Panc1 (cell line): ENCODE data around the gene ZFHX2. TPM values are rescaled to one million over a fixed set of nuclear protein-coding genes. Genes with fewer than 3 reads are reported as not detected.

ENCODE experiments used
- ATAC-seq: fragments of 200-7000 bp; cut with Tn5 transposase; 2 replicates; pipeline ENCODE4 v1.9.1; 2020; ENCODE audit warnings: mild to moderate bottlenecking, moderate library complexity
- BruUV-seq: library from RNA; stranded (reverse); fragments of 400-500 nt; replicated peaks from 2 replicates; lab custom pipeline; 2021; lab: Mats Ljungman, UMichigan
- CTCF ChIA-PET: fragments of 300-600 bp; sonication (Branson Sonifier 250); formaldehyde crosslinking; loops from one replicate; lab custom pipeline; 2022; ENCODE audit warnings: antibody characterized with exemption; lab: Charles Lee
- POLR2A ChIA-PET: fragments of 300-600 bp; sonication (Branson Sonifier 250); formaldehyde crosslinking; loops from one replicate; lab custom pipeline; 2022; ENCODE audit warnings: antibody characterized with exemption; lab: Charles Lee
- DNase-seq: peaks from one replicate; pipeline ENCODE4 v3.0.0-alpha.2; 2010; ENCODE audit warnings: low read depth, low spot score
- H3K27ac ChIP-seq: 2 replicates; pipeline ENCODE4 v1.5.1; 2011; ENCODE audit warnings: mild to moderate bottlenecking, low read length, inconsistent platforms
- H3K27me3 ChIP-seq: fragments of 200-500 bp; sonication (Bioruptor generic); 2 replicates; pipeline ENCODE4 v1.6.0; 2014; ENCODE audit warnings: low read length, inconsistent platforms; ENCODE audit not compliant: control insufficient read depth, insufficient read depth
- H3K36me3 ChIP-seq: fragments of 200-500 bp; sonication (Bioruptor generic); 2 replicates; pipeline ENCODE4 v1.5.1; 2014; ENCODE audit warnings: inconsistent platforms, mild to moderate bottlenecking, low read length, moderate library complexity; ENCODE audit not compliant: control insufficient read depth, insufficient read depth
- H3K4me1 ChIP-seq: 2 replicates; pipeline ENCODE4 v1.5.1; 2011; ENCODE audit warnings: inconsistent platforms, mild to moderate bottlenecking, low read length, moderate library complexity; ENCODE audit not compliant: control insufficient read depth, insufficient read depth
- H3K4me3 ChIP-seq, 2 experiments: 2 replicates each; pipeline ENCODE4 v1.5.1; 2011 to 2012; ENCODE audit warnings: low read depth in 2 of 2, low read length in 2 of 2, mild to moderate bottlenecking in 2 of 2, inconsistent platforms in 1 of 2, moderate library complexity in 1 of 2
- H3K9me3 ChIP-seq: fragments of 200-500 bp; sonication (Bioruptor generic); 2 replicates; pipeline ENCODE4 v1.5.1; 2014; ENCODE audit warnings: low read depth, mild to moderate bottlenecking, inconsistent platforms, low read length, moderate library complexity; ENCODE audit not compliant: control insufficient read depth, insufficient read depth
- CTCF ChIP-seq: fragments of 450-650 bp; IDR thresholded peaks from 2 replicates; pipeline ENCODE4 v1.5.1; 2017; ENCODE audit warnings: mild to moderate bottlenecking
- POLR2AphosphoS5 ChIP-seq: IDR thresholded peaks from 2 replicates; pipeline ENCODE4 v1.6.1; 2012; ENCODE audit warnings: mild to moderate bottlenecking, low read depth, low read length, moderate library complexity
- REST ChIP-seq, 2 experiments: IDR thresholded peaks; 2 replicates each; pipeline ENCODE4 v1.6.1; 2011 to 2012; ENCODE audit warnings: low read depth in 2 of 2, control low read depth in 1 of 2, low read length in 1 of 2, mild to moderate bottlenecking in 1 of 2, moderate library complexity in 1 of 2; ENCODE audit not compliant: insufficient read depth in 1 of 2
- SIN3A ChIP-seq: IDR thresholded peaks from 2 replicates; pipeline ENCODE4 v1.6.1; 2012; ENCODE audit warnings: low read depth, mild to moderate bottlenecking, low read length, moderate library complexity, borderline replicate concordance; ENCODE audit not compliant: insufficient read depth
- TCF7L2 ChIP-seq: IDR thresholded peaks from 2 replicates; pipeline ENCODE4 v1.6.1; 2011; ENCODE audit warnings: mild to moderate bottlenecking, low read depth, low read length, inconsistent platforms
- in situ Hi-C: cut with HindIII; loops from 2 replicates; pipeline ENCODE4 v1.10.0; 2016; ENCODE audit warnings: low sequenced_read_pairs, low pct_unique_long_range_greater_than_20kb
- intact Hi-C: fragments of 100-400 bp; cut with micrococcal nuclease; formaldehyde crosslinking; loops from one replicate; pipeline ENCODE4 v1.10.0; 2022; ENCODE audit not compliant: unreplicated experiment
- total RNA-seq: library from RNA; stranded (reverse); gene quantifications from one replicate; pipeline ENCODE4 v1.2.1, GENCODE V29; 2021; ENCODE audit not compliant: unreplicated experiment

The ZFHX2 gene
- total RNA-seq, 1 experiment from 2014 or later: 2.4 TPM

GRCh38 chr14:23485326-23485725 lies 66.2 kb downstream of the ZFHX2 start:
- no peak for ATAC-seq
- Histone ChIP-seq H3K27me3 (no peaks in the 10 kb centered on the region), H3K4me3 (no peak overlapping the region), H3K27ac (no peak overlapping the region), H3K4me1 (no peaks in the 10 kb centered on the region), H3K36me3 (peaks cover 5% of the 10 kb centered on the region), H3K9me3 (no peaks in the 10 kb centered on the region)
- POLR2A ChIA-PET: no interaction called here
- no peak for TF ChIP-seq POLR2AphosphoS5
- TF ChIP-seq TCF7L2: no peak
- no peak for TF ChIP-seq CTCF
- TF ChIP-seq SIN3A: no peak
- no peak for TF ChIP-seq REST (IDR thresholded peaks at IDR 0.05; ENCODE audit: insufficient read depth in 1 of 2, low read depth in 2 of 2, low read length in 1 of 2)
- intact Hi-C loops (no loop called here), in situ Hi-C loops (no loop called here)
- CTCF ChIA-PET: no interaction called here
- no peak for DNase-seq
- BruUV-seq: no TSS peak

- DNase-seq (no peak), ATAC-seq (peak; percentile 88)
- TF ChIP-seq CTCF (peak; percentile 67), TCF7L2 (no peak)
- intact Hi-C loops: no loop called here
- H3K4me1 ChIP-seq: no peaks in the 10 kb centered on the region
- H3K27me3 ChIP-seq: no peaks in the 10 kb centered on the region
- no peaks in the 10 kb centered on the region for H3K9me3 ChIP-seq
- peaks cover 5% of the 10 kb centered on the region for H3K36me3 ChIP-seq
- no TSS peak for BruUV-seq
- no peak overlapping the region for H3K4me3 ChIP-seq
- in situ Hi-C loops: no loop called here
- no peak overlapping the region for H3K27ac ChIP-seq
- CTCF ChIA-PET: no interaction called here
- POLR2A ChIA-PET: no interaction called here
These were observed 68.2 kb downstream of the ZFHX2 start for GRCh38 chr14:23483236-23483854.
